HEK293 (cell line): ENCODE data around the gene ACSM2B.
"Not testable (repeated sequence)": the region's sequence is repeated elsewhere in the genome, so short reads cannot be mapped to it uniquely, and the experiment has no call there.

ENCODE experiments used
- CTCF ChIP-seq: fragments of 450-650 bp; formaldehyde crosslinking; IDR thresholded peaks from 2 replicates; pipeline ENCODE4 v1.5.1; 2016; ENCODE audit warnings: missing biosample characterization, missing genetic modification characterization
- KLF1 ChIP-seq: fragments of 450-650 bp; formaldehyde crosslinking; IDR thresholded peaks from 2 replicates; pipeline ENCODE4 v1.5.1; 2016; ENCODE audit warnings: missing biosample characterization, missing genetic modification characterization
- MYNN ChIP-seq: fragments of 450-650 bp; formaldehyde crosslinking; IDR thresholded peaks from 2 replicates; pipeline ENCODE4 v1.5.1; 2016; ENCODE audit warnings: missing biosample characterization, missing genetic modification characterization, borderline replicate concordance
- REPIN1 ChIP-seq: fragments of 450-650 bp; formaldehyde crosslinking; IDR thresholded peaks from 2 replicates; pipeline ENCODE4 v1.5.1; 2017; ENCODE audit warnings: missing biosample characterization, missing genetic modification characterization, low read depth
- REST ChIP-seq: fragments of 450-650 bp; formaldehyde crosslinking; IDR thresholded peaks from 2 replicates; pipeline ENCODE4 v1.5.1; 2016; ENCODE audit warnings: missing biosample characterization, missing genetic modification characterization
- ZBTB1 ChIP-seq: fragments of 450-650 bp; formaldehyde crosslinking; IDR thresholded peaks from 2 replicates; pipeline ENCODE4 v1.5.1; 2016; ENCODE audit warnings: missing biosample characterization, missing genetic modification characterization
- ZNF140 ChIP-seq: fragments of 450-650 bp; formaldehyde crosslinking; IDR thresholded peaks from 2 replicates; pipeline ENCODE4 v1.5.1; 2016; ENCODE audit warnings: missing biosample characterization, missing genetic modification characterization
- ZNF169 ChIP-seq: fragments of 450-650 bp; formaldehyde crosslinking; IDR thresholded peaks from 2 replicates; pipeline ENCODE4 v1.5.1; 2016; ENCODE audit warnings: missing biosample characterization, missing genetic modification characterization
- ZNF174 ChIP-seq: fragments of 450-650 bp; formaldehyde crosslinking; IDR thresholded peaks from 2 replicates; pipeline ENCODE4 v1.5.0; 2017; ENCODE audit warnings: missing biosample characterization, mild to moderate bottlenecking, missing genetic modification characterization
- ZNF292 ChIP-seq: fragments of 450-650 bp; formaldehyde crosslinking; IDR thresholded peaks from 2 replicates; pipeline ENCODE4 v1.5.1; 2016; ENCODE audit warnings: low read depth, missing biosample characterization, missing genetic modification characterization, borderline replicate concordance
- TF ChIP-seq, protein P1 (sequence below): fragments of 450-650 bp; formaldehyde crosslinking; IDR thresholded peaks from 2 replicates; pipeline ENCODE4 v1.5.1; 2016; ENCODE audit warnings: missing biosample characterization, missing genetic modification characterization
- TF ChIP-seq, protein P2 (sequence below): fragments of 450-650 bp; formaldehyde crosslinking; IDR thresholded peaks from 2 replicates; pipeline ENCODE4 v1.5.1; 2017; ENCODE audit warnings: missing biosample characterization, missing genetic modification characterization
- TF ChIP-seq, protein P3 (sequence below): fragments of 450-650 bp; formaldehyde crosslinking; IDR thresholded peaks from 2 replicates; pipeline ENCODE4 v1.5.1; 2016; ENCODE audit warnings: missing biosample characterization, missing genetic modification characterization
- TF ChIP-seq, protein P4 (sequence below): fragments of 450-650 bp; formaldehyde crosslinking; IDR thresholded peaks from 2 replicates; pipeline ENCODE4 v1.5.1; 2017; ENCODE audit warnings: missing biosample characterization, mild to moderate bottlenecking, missing genetic modification characterization, moderate library complexity

GRCh38 chr16:20490994-20491393, 85.2 kb downstream of the ACSM2B start:
- TF ChIP-seq ZNF169 (tag by site-specific recombination); REST (tag by site-specific recombination); CTCF; MYNN (tag by site-specific recombination); ZBTB1 (tag by site-specific recombination); ZNF292 (tag by site-specific recombination); REPIN1; KLF1 (tag by site-specific recombination); ZNF140; ZNF174 (tag by site-specific recombination): not testable (repeated sequence)
- TF ChIP-seq, protein P1, sequence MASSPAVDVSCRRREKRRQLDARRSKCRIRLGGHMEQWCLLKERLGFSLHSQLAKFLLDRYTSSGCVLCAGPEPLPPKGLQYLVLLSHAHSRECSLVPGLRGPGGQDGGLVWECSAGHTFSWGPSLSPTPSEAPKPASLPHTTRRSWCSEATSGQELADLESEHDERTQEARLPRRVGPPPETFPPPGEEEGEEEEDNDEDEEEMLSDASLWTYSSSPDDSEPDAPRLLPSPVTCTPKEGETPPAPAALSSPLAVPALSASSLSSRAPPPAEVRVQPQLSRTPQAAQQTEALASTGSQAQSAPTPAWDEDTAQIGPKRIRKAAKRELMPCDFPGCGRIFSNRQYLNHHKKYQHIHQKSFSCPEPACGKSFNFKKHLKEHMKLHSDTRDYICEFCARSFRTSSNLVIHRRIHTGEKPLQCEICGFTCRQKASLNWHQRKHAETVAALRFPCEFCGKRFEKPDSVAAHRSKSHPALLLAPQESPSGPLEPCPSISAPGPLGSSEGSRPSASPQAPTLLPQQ (tag by site-specific recombination) = not testable (repeated sequence)
- TF ChIP-seq, protein P2, sequence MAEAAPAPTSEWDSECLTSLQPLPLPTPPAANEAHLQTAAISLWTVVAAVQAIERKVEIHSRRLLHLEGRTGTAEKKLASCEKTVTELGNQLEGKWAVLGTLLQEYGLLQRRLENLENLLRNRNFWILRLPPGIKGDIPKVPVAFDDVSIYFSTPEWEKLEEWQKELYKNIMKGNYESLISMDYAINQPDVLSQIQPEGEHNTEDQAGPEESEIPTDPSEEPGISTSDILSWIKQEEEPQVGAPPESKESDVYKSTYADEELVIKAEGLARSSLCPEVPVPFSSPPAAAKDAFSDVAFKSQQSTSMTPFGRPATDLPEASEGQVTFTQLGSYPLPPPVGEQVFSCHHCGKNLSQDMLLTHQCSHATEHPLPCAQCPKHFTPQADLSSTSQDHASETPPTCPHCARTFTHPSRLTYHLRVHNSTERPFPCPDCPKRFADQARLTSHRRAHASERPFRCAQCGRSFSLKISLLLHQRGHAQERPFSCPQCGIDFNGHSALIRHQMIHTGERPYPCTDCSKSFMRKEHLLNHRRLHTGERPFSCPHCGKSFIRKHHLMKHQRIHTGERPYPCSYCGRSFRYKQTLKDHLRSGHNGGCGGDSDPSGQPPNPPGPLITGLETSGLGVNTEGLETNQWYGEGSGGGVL (tag by site-specific recombination) = not testable (repeated sequence)
- TF ChIP-seq, protein P3, sequence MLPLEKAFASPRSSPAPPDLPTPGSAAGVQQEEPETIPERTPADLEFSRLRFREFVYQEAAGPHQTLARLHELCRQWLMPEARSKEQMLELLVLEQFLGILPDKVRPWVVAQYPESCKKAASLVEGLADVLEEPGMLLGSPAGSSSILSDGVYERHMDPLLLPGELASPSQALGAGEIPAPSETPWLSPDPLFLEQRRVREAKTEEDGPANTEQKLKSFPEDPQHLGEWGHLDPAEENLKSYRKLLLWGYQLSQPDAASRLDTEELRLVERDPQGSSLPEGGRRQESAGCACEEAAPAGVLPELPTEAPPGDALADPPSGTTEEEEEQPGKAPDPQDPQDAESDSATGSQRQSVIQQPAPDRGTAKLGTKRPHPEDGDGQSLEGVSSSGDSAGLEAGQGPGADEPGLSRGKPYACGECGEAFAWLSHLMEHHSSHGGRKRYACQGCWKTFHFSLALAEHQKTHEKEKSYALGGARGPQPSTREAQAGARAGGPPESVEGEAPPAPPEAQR (tag by site-specific recombination) = not testable (repeated sequence)
- TF ChIP-seq, protein P4, sequence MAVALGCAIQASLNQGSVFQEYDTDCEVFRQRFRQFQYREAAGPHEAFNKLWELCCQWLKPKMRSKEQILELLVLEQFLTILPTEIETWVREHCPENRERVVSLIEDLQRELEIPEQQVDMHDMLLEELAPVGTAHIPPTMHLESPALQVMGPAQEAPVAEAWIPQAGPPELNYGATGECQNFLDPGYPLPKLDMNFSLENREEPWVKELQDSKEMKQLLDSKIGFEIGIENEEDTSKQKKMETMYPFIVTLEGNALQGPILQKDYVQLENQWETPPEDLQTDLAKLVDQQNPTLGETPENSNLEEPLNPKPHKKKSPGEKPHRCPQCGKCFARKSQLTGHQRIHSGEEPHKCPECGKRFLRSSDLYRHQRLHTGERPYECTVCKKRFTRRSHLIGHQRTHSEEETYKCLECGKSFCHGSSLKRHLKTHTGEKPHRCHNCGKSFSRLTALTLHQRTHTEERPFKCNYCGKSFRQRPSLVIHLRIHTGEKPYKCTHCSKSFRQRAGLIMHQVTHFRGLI (tag by site-specific recombination) = not testable (repeated sequence)
